ENCODE measurements around the gene NOCT. TPM values are rescaled to one million over a fixed set of nuclear protein-coding genes. Genes with fewer than 3 reads are reported as not detected.

The NOCT gene
- total and polyA plus RNA-seq, 2 of the 8 experiments (the other 6 are each of a cell fraction or from before 2014, with no cell fraction given), result 10.4 to 45.5 TPM

DNA sequence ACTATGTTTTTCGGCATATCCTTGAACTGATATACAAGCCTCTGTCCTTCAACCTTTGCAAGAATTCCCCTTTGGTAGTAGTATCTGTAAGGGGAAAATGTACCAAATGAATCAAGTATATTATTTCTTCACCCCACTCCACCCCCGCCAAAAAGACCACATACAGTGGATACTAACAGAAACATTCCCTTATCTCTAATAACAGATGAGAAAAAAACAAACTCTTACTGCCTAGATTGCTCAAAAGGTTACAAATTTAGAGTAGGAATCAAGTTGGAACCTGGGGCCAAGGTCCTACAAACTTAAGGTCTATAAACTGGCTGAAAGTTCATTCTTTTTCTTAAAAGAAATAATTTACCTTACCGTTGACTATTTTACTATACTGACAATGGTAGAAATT, 45.0 kb downstream of the NOCT start (continued):
- TF ChIP-seq, protein P1, sequence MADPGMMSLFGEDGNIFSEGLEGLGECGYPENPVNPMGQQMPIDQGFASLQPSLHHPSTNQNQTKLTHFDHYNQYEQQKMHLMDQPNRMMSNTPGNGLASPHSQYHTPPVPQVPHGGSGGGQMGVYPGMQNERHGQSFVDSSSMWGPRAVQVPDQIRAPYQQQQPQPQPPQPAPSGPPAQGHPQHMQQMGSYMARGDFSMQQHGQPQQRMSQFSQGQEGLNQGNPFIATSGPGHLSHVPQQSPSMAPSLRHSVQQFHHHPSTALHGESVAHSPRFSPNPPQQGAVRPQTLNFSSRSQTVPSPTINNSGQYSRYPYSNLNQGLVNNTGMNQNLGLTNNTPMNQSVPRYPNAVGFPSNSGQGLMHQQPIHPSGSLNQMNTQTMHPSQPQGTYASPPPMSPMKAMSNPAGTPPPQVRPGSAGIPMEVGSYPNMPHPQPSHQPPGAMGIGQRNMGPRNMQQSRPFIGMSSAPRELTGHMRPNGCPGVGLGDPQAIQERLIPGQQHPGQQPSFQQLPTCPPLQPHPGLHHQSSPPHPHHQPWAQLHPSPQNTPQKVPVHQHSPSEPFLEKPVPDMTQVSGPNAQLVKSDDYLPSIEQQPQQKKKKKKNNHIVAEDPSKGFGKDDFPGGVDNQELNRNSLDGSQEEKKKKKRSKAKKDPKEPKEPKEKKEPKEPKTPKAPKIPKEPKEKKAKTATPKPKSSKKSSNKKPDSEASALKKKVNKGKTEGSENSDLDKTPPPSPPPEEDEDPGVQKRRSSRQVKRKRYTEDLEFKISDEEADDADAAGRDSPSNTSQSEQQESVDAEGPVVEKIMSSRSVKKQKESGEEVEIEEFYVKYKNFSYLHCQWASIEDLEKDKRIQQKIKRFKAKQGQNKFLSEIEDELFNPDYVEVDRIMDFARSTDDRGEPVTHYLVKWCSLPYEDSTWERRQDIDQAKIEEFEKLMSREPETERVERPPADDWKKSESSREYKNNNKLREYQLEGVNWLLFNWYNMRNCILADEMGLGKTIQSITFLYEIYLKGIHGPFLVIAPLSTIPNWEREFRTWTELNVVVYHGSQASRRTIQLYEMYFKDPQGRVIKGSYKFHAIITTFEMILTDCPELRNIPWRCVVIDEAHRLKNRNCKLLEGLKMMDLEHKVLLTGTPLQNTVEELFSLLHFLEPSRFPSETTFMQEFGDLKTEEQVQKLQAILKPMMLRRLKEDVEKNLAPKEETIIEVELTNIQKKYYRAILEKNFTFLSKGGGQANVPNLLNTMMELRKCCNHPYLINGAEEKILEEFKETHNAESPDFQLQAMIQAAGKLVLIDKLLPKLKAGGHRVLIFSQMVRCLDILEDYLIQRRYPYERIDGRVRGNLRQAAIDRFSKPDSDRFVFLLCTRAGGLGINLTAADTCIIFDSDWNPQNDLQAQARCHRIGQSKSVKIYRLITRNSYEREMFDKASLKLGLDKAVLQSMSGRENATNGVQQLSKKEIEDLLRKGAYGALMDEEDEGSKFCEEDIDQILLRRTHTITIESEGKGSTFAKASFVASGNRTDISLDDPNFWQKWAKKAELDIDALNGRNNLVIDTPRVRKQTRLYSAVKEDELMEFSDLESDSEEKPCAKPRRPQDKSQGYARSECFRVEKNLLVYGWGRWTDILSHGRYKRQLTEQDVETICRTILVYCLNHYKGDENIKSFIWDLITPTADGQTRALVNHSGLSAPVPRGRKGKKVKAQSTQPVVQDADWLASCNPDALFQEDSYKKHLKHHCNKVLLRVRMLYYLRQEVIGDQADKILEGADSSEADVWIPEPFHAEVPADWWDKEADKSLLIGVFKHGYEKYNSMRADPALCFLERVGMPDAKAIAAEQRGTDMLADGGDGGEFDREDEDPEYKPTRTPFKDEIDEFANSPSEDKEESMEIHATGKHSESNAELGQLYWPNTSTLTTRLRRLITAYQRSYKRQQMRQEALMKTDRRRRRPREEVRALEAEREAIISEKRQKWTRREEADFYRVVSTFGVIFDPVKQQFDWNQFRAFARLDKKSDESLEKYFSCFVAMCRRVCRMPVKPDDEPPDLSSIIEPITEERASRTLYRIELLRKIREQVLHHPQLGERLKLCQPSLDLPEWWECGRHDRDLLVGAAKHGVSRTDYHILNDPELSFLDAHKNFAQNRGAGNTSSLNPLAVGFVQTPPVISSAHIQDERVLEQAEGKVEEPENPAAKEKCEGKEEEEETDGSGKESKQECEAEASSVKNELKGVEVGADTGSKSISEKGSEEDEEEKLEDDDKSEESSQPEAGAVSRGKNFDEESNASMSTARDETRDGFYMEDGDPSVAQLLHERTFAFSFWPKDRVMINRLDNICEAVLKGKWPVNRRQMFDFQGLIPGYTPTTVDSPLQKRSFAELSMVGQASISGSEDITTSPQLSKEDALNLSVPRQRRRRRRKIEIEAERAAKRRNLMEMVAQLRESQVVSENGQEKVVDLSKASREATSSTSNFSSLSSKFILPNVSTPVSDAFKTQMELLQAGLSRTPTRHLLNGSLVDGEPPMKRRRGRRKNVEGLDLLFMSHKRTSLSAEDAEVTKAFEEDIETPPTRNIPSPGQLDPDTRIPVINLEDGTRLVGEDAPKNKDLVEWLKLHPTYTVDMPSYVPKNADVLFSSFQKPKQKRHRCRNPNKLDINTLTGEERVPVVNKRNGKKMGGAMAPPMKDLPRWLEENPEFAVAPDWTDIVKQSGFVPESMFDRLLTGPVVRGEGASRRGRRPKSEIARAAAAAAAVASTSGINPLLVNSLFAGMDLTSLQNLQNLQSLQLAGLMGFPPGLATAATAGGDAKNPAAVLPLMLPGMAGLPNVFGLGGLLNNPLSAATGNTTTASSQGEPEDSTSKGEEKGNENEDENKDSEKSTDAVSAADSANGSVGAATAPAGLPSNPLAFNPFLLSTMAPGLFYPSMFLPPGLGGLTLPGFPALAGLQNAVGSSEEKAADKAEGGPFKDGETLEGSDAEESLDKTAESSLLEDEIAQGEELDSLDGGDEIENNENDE (IDR thresholded peaks at IDR 0.05; ENCODE audit: insufficient replicate concordance, low read length), result no peak
- TF ChIP-seq, protein P2, sequence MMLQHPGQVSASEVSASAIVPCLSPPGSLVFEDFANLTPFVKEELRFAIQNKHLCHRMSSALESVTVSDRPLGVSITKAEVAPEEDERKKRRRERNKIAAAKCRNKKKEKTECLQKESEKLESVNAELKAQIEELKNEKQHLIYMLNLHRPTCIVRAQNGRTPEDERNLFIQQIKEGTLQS (IDR thresholded peaks at IDR 0.05; ENCODE audit: insufficient read depth, low read depth, low read length), result no peak
- TF ChIP-seq, protein P3, sequence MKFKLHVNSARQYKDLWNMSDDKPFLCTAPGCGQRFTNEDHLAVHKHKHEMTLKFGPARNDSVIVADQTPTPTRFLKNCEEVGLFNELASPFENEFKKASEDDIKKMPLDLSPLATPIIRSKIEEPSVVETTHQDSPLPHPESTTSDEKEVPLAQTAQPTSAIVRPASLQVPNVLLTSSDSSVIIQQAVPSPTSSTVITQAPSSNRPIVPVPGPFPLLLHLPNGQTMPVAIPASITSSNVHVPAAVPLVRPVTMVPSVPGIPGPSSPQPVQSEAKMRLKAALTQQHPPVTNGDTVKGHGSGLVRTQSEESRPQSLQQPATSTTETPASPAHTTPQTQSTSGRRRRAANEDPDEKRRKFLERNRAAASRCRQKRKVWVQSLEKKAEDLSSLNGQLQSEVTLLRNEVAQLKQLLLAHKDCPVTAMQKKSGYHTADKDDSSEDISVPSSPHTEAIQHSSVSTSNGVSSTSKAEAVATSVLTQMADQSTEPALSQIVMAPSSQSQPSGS (IDR thresholded peaks at IDR 0.05; ENCODE audit: low read length), result no peak
- no peak for TF ChIP-seq SIN3A (conservative IDR thresholded peaks at IDR 0.05 in 1 of 2, IDR thresholded peaks at IDR 0.05 in 1 of 2; ENCODE audit: low read depth in 1 of 2, low read length in 2 of 2)

Measured in H1 (cell line).